ENCODE data around the gene RTKN. TPM values are rescaled to one million over a fixed set of nuclear protein-coding genes. Genes with fewer than 3 reads are reported as not detected.
A peak's percentile ranks its signal among the peaks of the same experiment; 100 is the strongest.

Gene RTKN
- total and polyA plus RNA-seq, 2 of the 13 experiments (the other 11 are each of a cell fraction or from before 2014, with no cell fraction given): 159 to 166 TPM

GRCh38 chr2:74457549-74458131, 15.9 kb upstream of the RTKN start (continued):
- no peak for TF ChIP-seq KDM6A (CRISPR knock-in tag; IDR thresholded peaks at IDR 0.05; ENCODE audit: low read depth)
- TF ChIP-seq TRAFD1 (CRISPR knock-in tag; IDR thresholded peaks at IDR 0.05; ENCODE audit: borderline replicate concordance): peak; percentile 85; the same call in 1 of the 2 replicates
- TF ChIP-seq SMARCE1 (IDR thresholded peaks at IDR 0.05; ENCODE audit: borderline replicate concordance): no peak
- TF ChIP-seq ZZZ3 (CRISPR knock-in tag; IDR thresholded peaks at IDR 0.05; ENCODE audit: borderline replicate concordance): peak; percentile 9; the same call in 1 of the 2 replicates
- TF ChIP-seq MAFG (CRISPR knock-in tag; IDR thresholded peaks at IDR 0.05): no peak
- TF ChIP-seq SATB2 (CRISPR knock-in tag; IDR thresholded peaks at IDR 0.05): no peak
- no peak for TF ChIP-seq TIGD3 (CRISPR knock-in tag; IDR thresholded peaks at IDR 0.05; ENCODE audit: borderline replicate concordance)
- no peak for TF ChIP-seq ELF4 (CRISPR knock-in tag; IDR thresholded peaks at IDR 0.05; ENCODE audit: borderline replicate concordance)
- TF ChIP-seq CHCHD3 (CRISPR knock-in tag; IDR thresholded peaks at IDR 0.05): no peak
- peak; percentile 84 for TF ChIP-seq ZBTB34 (CRISPR knock-in tag; IDR thresholded peaks at IDR 0.05)
- TF ChIP-seq ZC3H4 (CRISPR knock-in tag; IDR thresholded peaks at IDR 0.05; ENCODE audit: borderline replicate concordance): peak; percentile 62; the same call in 1 of the 2 replicates
- TF ChIP-seq ZNF281 (CRISPR knock-in tag; IDR thresholded peaks at IDR 0.05; ENCODE audit: borderline replicate concordance): peak; percentile 87
- peak; percentile 82 for TF ChIP-seq KDM5A (IDR thresholded peaks at IDR 0.05; ENCODE audit: borderline replicate concordance, low read length)
- TF ChIP-seq ZNF589 (CRISPR knock-in tag; conservative IDR thresholded peaks at IDR 0.05): peak; percentile 89
- TF ChIP-seq BORCS8-MEF2B (CRISPR knock-in tag; IDR thresholded peaks at IDR 0.05): peak; percentile 83
- peak; percentile 93 for TF ChIP-seq SAP130 (CRISPR knock-in tag; IDR thresholded peaks at IDR 0.05; ENCODE audit: low read depth)
- TF ChIP-seq ZNF17 (CRISPR knock-in tag; IDR thresholded peaks at IDR 0.05): no peak
- no peak for TF ChIP-seq ZNF598 (CRISPR knock-in tag; IDR thresholded peaks at IDR 0.05; ENCODE audit: borderline replicate concordance)
- TF ChIP-seq ZNF547 (CRISPR knock-in tag; IDR thresholded peaks at IDR 0.05): peak; percentile 50; the same call in 1 of the 2 replicates
- 0 out of 2 replicates have a peak, but pooled peaks have one; percentile 37 for TF ChIP-seq ZNF704 (CRISPR knock-in tag; IDR thresholded peaks at IDR 0.05; ENCODE audit: borderline replicate concordance)
- TF ChIP-seq SMAD9 (CRISPR knock-in tag; IDR thresholded peaks at IDR 0.05): no peak
- no peak for TF ChIP-seq KDM3A (CRISPR knock-in tag; IDR thresholded peaks at IDR 0.05; ENCODE audit: low read depth)
